ENCODE data around the gene FATE1. TPM values are rescaled to one million over a fixed set of nuclear protein-coding genes. Genes with fewer than 3 reads are reported as not detected.

FATE1 gene
- total RNA-seq, 4 donors from 2014 or later, result not detected

- TF ChIP-seq POLR2A (IDR thresholded peaks at IDR 0.05) (no peak), CTCF (IDR thresholded peaks at IDR 0.05) (no peak)
- Histone ChIP-seq H3K36me3 (no peaks in the 10 kb centered on the region), H3K27ac (no peak overlapping the region), H3K4me3 (no peak overlapping the region), H3K9me3 (no peaks in the 10 kb centered on the region), H3K4me1 (no peaks in the 10 kb centered on the region), H3K27me3 (no peaks in the 10 kb centered on the region)
- no peak for DNase-seq
Measured at GRCh38 chrX:151754047-151754429, 38.2 kb downstream of the FATE1 start.

- Histone ChIP-seq H3K36me3 (no peaks in the 10 kb centered on the region), H3K4me1 (no peaks in the 10 kb centered on the region), H3K27me3 (no peaks in the 10 kb centered on the region), H3K4me3 (no peak overlapping the region), H3K27ac (no peak overlapping the region), H3K9me3 (no peaks in the 10 kb centered on the region)
- TF ChIP-seq CTCF (IDR thresholded peaks at IDR 0.05) (no peak), POLR2A (IDR thresholded peaks at IDR 0.05) (no peak)
- no peak for DNase-seq
Measured at GRCh38 chrX:151754641-151755215, 38.9 kb downstream of the FATE1 start.

- Histone ChIP-seq H3K9me3 (no peaks in the 10 kb centered on the region), H3K36me3 (no peaks in the 10 kb centered on the region), H3K27ac (no peak overlapping the region), H3K27me3 (no peaks in the 10 kb centered on the region), H3K4me1 (no peaks in the 10 kb centered on the region), H3K4me3 (no peak overlapping the region)
- no peak for DNase-seq
- TF ChIP-seq POLR2A (IDR thresholded peaks at IDR 0.05) (no peak), CTCF (IDR thresholded peaks at IDR 0.05) (no peak)
Measured at GRCh38 chrX:151759041-151759708, 43.3 kb downstream of the FATE1 start.

- no peak for DNase-seq
- no peaks in the 10 kb centered on the region for H3K9me3 ChIP-seq
- H3K27me3 ChIP-seq, result no peaks in the 10 kb centered on the region
- H3K27ac ChIP-seq, result no peak overlapping the region
- no peak for TF ChIP-seq CTCF (IDR thresholded peaks at IDR 0.05)
- TF ChIP-seq POLR2A (IDR thresholded peaks at IDR 0.05), result no peak
- H3K36me3 ChIP-seq, result no peaks in the 10 kb centered on the region
- H3K4me3 ChIP-seq, result no peak overlapping the region
- H3K4me1 ChIP-seq, result no peaks in the 10 kb centered on the region
Measured at GRCh38 chrX:151762802-151763201, 47.0 kb downstream of the FATE1 start.

- no peaks in the 10 kb centered on the region for H3K36me3 ChIP-seq
- no peak overlapping the region for H3K27ac ChIP-seq
- H3K4me1 ChIP-seq, result no peaks in the 10 kb centered on the region
- no peaks in the 10 kb centered on the region for H3K9me3 ChIP-seq
- TF ChIP-seq POLR2A (IDR thresholded peaks at IDR 0.05) (no peak), CTCF (IDR thresholded peaks at IDR 0.05) (no peak)
- no peaks in the 10 kb centered on the region for H3K27me3 ChIP-seq
- no peak overlapping the region for H3K4me3 ChIP-seq
- no peak for DNase-seq
Measured at GRCh38 chrX:151763711-151764110, 47.9 kb downstream of the FATE1 start.
